AG04450 (cell line): ENCODE measurements around the gene UCN3. TPM values are rescaled to one million over a fixed set of nuclear protein-coding genes. Genes with fewer than 3 reads are reported as not detected.

Experiments used
- CTCF ChIA-PET: fragments of 300-600, 350-600 bp; formaldehyde crosslinking; extraction: SDS; loops from one replicate; lab custom pipeline; 2022; ENCODE audit warnings: antibody characterized with exemption, inconsistent platforms; lab: Charles Lee
- POLR2A ChIA-PET: fragments of 350-600 bp; formaldehyde crosslinking; extraction: SDS; loops from one replicate; lab custom pipeline; 2021; ENCODE audit warnings: antibody characterized with exemption, inconsistent platforms; lab: Yijun Ruan, JAX
- DNase-seq: peaks from one replicate; pipeline ENCODE4 v3.0.0-alpha.2; 2011; ENCODE audit warnings: low read depth, low spot score
- H3K27ac ChIP-seq: one replicate; pipeline ENCODE4 v1.5.1; 2012; ENCODE audit warnings: low read depth, low read length, control low read depth
- H3K27me3 ChIP-seq: one replicate; pipeline ENCODE4 v1.6.0; 2012; ENCODE audit warnings: low read length; ENCODE audit not compliant: control insufficient read depth, insufficient read depth
- H3K4me3 ChIP-seq: 2 replicates; pipeline ENCODE4 v1.5.1; 2011; ENCODE audit warnings: mild to moderate bottlenecking, low read depth, low read length, control low read depth
- H3K9me3 ChIP-seq: 2 replicates; pipeline ENCODE4 v1.5.1; 2012; ENCODE audit warnings: low read length; ENCODE audit not compliant: control insufficient read depth, insufficient read depth
- polyA plus RNA-seq: library from polyadenylated mRNA; depleted of rRNA; stranded (reverse); fragments of >200 nt; gene quantifications from 2 replicates; pipeline ENCODE4 v1.2.3, GENCODE V29; 2011
- TF ChIP-seq, protein P1 (sequence below): IDR thresholded peaks from 2 replicates; pipeline ENCODE4 v1.5.1; 2011; ENCODE audit warnings: low read depth, low read length, control low read depth, inconsistent platforms

Gene UCN3
- polyA plus RNA-seq, 1 experiment, result not detected

DNA sequence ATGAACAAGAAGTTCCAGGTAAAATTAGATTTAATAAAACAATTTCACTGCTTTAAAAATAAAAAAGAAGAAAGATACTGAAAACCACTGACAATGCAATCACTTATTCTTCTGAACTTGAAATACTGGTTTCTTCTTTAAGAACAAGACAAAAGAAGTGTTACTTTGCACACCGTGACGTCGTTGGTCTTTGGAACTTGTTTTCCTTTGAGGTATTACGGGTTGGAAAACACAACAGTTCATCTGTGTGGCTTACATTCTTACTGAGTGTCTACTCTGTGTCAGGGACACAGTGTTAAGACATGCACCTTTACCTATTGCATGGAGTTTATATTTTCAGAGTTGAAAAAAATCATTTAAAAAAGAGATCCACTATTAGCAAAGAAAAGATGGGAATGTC is 41.3 kb upstream of the UCN3 start:
- no peak for DNase-seq
- no peak overlapping the region for H3K4me3 ChIP-seq
- TF ChIP-seq, protein P1, sequence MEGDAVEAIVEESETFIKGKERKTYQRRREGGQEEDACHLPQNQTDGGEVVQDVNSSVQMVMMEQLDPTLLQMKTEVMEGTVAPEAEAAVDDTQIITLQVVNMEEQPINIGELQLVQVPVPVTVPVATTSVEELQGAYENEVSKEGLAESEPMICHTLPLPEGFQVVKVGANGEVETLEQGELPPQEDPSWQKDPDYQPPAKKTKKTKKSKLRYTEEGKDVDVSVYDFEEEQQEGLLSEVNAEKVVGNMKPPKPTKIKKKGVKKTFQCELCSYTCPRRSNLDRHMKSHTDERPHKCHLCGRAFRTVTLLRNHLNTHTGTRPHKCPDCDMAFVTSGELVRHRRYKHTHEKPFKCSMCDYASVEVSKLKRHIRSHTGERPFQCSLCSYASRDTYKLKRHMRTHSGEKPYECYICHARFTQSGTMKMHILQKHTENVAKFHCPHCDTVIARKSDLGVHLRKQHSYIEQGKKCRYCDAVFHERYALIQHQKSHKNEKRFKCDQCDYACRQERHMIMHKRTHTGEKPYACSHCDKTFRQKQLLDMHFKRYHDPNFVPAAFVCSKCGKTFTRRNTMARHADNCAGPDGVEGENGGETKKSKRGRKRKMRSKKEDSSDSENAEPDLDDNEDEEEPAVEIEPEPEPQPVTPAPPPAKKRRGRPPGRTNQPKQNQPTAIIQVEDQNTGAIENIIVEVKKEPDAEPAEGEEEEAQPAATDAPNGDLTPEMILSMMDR, result no peak
- H3K27me3 ChIP-seq, result peaks cover 2% of the 10 kb centered on the region
- H3K27ac ChIP-seq, result no peak overlapping the region
- H3K9me3 ChIP-seq, result no peaks in the 10 kb centered on the region
- POLR2A ChIA-PET, result no interaction called here
- CTCF ChIA-PET, result no interaction called here

DNA sequence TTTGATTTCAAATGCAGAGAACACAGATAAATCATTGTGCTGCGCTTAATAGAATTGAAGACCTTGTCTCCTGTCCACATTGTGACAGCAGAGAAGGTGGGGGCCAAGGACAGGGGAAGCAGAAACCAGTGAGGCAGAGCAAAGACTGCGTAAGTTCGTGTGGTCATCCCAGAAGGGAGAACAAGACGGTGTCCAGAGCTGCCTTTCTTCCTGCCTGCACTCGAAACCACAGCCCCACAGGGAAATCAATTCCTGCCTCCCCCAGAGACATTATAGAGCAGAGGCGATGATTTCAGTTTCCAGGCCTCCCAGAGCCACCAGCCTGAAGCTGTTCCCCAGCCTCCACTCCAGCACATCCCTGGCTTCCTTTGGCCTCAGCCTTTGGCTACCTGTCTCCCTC is 39.7 kb upstream of the UCN3 start:
- TF ChIP-seq, protein P1, result no peak
- no peak overlapping the region for H3K4me3 ChIP-seq
- DNase-seq, result no peak
- no peak overlapping the region for H3K27ac ChIP-seq
- no peaks in the 10 kb centered on the region for H3K9me3 ChIP-seq
- CTCF ChIA-PET, result no interaction called here
- H3K27me3 ChIP-seq, result peaks cover 2% of the 10 kb centered on the region
- POLR2A ChIA-PET, result no interaction called here

DNA sequence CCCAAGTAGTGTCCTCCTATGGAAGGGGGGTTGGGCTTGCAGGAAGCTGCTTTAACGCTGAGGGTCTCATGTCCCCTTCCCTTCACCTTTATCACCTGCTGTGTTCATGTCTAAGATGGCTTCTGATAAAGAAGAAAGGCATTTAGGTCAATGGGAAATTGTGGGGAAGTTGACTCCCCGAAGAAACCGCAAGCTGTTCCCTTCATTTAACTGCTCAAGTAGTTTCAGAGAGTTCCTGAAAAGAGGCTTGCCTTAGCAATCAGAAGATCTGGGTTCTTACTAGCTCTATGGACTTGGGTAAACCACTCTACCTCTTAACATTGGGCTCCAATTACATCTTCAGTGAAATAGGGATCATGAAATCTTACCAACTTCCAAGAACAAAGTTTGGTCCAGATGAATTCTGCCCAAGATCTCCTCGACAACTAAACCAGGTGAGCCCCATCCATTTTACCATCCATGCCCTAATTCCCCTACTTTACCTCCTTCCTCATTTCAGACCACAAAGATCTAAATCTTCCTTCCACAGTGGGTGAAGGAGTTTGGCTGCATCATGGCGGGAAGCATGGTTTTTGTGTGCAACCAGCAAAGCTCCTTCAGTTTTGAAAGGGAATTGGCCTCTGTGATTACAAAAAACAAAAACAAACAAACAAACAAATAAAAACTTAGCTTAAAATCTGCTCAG is 30.4 kb upstream of the UCN3 start:
- DNase-seq, result no peak
- POLR2A ChIA-PET, result no interaction called here
- CTCF ChIA-PET, result no interaction called here
- Histone ChIP-seq H3K27ac (no peak overlapping the region), H3K9me3 (no peaks in the 10 kb centered on the region), H3K4me3 (no peak overlapping the region), H3K27me3 (no peaks in the 10 kb centered on the region)
- TF ChIP-seq, protein P1, result no peak

DNA sequence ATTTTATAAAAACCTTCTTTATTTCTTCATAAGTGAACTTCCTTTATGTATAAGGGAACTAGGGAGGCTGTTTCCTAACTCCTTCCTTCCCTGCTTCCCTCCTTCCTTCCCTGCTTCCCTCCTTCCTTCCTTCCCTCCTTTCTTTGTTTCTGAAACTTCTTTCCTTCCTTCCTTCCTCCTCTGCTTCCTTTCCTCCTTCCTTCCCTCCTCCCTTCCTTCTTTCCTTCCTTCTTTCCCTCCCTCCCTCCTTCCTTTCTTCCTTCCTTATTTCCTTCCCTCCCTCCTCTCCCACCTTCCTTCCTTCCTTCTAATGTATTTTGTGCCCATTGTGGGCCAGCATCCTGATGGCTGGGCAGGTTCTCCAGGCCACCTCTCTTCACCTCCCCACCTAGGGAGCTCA is 26.8 kb upstream of the UCN3 start:
- POLR2A ChIA-PET, result no interaction called here
- TF ChIP-seq, protein P1, result no peak
- Histone ChIP-seq H3K27me3 (no peaks in the 10 kb centered on the region), H3K27ac (no peak overlapping the region), H3K9me3 (no peaks in the 10 kb centered on the region), H3K4me3 (no peak overlapping the region)
- CTCF ChIA-PET, result no interaction called here
- no peak for DNase-seq

DNA sequence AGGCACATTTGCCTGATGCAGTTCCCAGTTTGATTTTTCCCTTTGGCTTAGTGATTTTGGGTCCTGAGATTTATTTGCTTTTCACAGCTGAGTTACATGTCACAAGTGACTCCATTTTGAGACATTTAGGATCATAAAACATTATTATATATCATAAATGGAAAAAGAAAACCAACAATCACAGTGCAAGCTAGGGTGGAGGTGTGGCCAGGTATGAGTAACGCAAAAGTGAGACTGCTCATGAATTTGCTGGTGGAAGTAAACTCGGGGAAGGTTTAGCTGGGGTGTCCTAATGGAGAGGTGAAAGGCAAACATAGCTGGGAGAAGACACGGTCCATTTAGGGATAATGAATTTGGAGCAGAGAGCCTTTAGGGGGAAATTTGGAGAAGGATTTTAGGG is 21.7 kb upstream of the UCN3 start:
- TF ChIP-seq, protein P1, result no peak
- no peak overlapping the region for H3K4me3 ChIP-seq
- CTCF ChIA-PET, result no interaction called here
- no peaks in the 10 kb centered on the region for H3K9me3 ChIP-seq
- no peak for DNase-seq
- H3K27ac ChIP-seq, result no peak overlapping the region
- POLR2A ChIA-PET, result no interaction called here
- H3K27me3 ChIP-seq, result no peaks in the 10 kb centered on the region
